ENCODE data around the gene TWIST2.

TWIST2 gene

DNA sequence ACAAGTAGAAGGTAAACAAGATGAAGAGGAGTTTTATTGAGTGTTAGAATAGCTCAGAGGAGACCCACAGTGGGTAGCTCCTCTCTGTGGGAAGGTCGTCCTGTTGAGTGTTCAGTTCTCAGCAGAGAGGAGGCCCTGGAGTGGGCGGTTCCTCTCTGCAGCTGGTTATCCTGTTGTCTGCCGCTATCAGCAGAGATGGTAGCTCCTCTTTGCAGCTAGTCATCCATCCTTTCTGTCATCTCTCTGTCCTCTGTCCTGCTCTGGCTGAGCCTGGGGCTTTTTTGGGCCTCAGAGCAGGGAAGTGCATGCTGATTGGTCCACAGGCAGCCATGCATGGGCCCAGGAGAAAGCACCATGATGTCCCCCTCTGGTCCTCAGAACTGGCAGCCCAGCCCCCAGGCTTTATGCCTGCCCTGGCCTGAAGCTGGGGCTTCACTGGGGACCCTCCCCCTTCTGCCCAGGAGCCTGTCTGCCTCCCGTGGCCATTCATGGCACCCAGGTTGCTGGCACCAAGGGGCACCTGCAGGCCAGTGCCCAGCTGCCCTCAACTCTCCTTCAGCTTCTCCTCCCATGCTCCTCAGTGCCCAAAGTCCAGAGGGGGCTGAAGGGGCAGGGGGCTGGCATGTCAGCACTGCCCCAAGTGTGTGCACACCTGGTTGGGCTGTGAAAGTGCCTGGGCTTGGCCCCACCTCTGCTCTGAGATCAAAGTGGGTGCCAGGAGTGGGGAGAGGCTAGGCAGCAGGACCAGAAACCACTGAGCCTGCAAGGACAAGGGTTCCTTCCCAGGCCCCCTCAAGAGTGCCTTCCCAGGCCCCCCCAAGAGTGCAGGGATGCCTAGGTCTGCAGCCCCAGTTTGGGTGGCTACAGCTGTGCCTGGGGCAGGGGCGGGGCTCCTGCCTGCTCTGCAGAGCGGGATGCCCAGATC is 98.7 kb downstream of the TWIST2 start:
- Mint-ChIP-seq H3K27ac (no peak overlapping the region), H3K4me1 (peaks cover 22% of the 10 kb centered on the region), H3K9me3 (no peaks in the 10 kb centered on the region), H3K27me3 (ENCODE audit: low read depth, poor library complexity) (peaks cover 12% of the 10 kb centered on the region), H3K4me3 (no peak overlapping the region), H3K36me3 (ENCODE audit: low read depth) (no peaks in the 10 kb centered on the region)
- TF ChIP-seq CTCF (IDR thresholded peaks at IDR 0.05): no peak
- no peak for DNase-seq

- DNase-seq: no peak
- Mint-ChIP-seq H3K4me3 (no peak overlapping the region), H3K27ac (no peak overlapping the region), H3K9me3 (no peaks in the 10 kb centered on the region), H3K36me3 (ENCODE audit: low read depth) (no peaks in the 10 kb centered on the region), H3K4me1 (peaks cover 22% of the 10 kb centered on the region), H3K27me3 (ENCODE audit: low read depth, poor library complexity) (peaks cover 12% of the 10 kb centered on the region)
- no peak for TF ChIP-seq CTCF (IDR thresholded peaks at IDR 0.05)
These were observed 99.4 kb downstream of the TWIST2 start for GRCh38 chr2:238947243-238947760.

GRCh38 chr2:238947920-238948710 is 100.2 kb downstream of the TWIST2 start:
- no peak for TF ChIP-seq CTCF (IDR thresholded peaks at IDR 0.05)
- no peaks in the 10 kb centered on the region for H3K9me3 Mint-ChIP-seq
- H3K27ac Mint-ChIP-seq: no peak overlapping the region
- H3K27me3 Mint-ChIP-seq (ENCODE audit: low read depth, poor library complexity): peaks cover 10% of the 10 kb centered on the region
- DNase-seq: no peak
- no peaks in the 10 kb centered on the region for H3K36me3 Mint-ChIP-seq (ENCODE audit: low read depth)
- peaks cover 22% of the 10 kb centered on the region for H3K4me1 Mint-ChIP-seq
- H3K4me3 Mint-ChIP-seq: no peak overlapping the region

DNA sequence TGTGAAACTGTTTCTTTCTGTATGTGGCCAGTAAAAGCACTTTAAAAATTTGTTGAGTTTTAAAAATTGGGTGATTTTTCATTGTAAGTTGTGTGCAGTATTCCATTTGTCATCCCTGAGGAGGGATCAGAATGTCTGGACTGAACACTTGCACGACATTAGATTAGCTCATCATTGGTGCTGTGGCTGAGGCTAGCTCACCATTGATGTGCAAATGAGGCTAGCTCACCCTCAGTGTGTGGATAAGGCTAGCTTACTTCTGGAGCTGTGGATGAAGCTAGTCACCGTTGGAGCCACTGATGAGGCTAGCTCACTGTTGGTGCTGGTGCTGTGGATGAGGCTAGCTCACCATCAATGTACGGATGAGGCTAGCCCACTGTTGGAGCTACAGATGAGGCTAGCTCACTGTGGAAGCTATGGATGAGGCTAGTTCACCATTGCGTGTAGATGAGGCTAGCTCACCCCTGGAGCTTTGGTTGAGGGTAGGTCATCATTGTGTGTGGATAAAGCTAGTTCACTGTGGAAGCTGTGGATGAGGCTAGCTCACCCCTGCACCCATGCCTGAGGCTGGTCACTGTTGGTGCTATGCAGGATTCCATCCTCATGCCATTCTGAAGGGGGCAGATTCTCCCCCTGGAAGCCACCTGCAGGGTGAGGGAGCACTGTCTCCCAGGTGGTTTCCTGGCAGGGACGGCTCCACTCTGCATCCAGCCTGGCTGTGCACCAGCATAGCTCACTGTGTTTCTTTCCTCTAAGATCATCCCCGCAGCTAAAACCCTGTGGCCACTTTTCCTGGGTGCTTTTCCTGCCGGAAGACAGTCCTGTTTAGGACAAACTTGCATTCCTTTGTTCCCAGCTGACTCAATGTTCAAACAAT is 101.1 kb downstream of the TWIST2 start:
- H3K27me3 Mint-ChIP-seq (ENCODE audit: low read depth, poor library complexity): peaks cover 8% of the 10 kb centered on the region
- H3K9me3 Mint-ChIP-seq: no peaks in the 10 kb centered on the region
- no peak for DNase-seq
- H3K4me1 Mint-ChIP-seq: peaks cover 17% of the 10 kb centered on the region
- H3K36me3 Mint-ChIP-seq (ENCODE audit: low read depth): no peaks in the 10 kb centered on the region
- TF ChIP-seq CTCF (IDR thresholded peaks at IDR 0.05): no peak
- H3K4me3 Mint-ChIP-seq: no peak overlapping the region
- no peak overlapping the region for H3K27ac Mint-ChIP-seq

GRCh38 chr2:238949710-238950345 is 101.9 kb downstream of the TWIST2 start:
- Mint-ChIP-seq H3K27me3 (ENCODE audit: low read depth, poor library complexity) (peaks cover 8% of the 10 kb centered on the region), H3K27ac (no peak overlapping the region), H3K9me3 (no peaks in the 10 kb centered on the region), H3K4me1 (peaks cover 20% of the 10 kb centered on the region), H3K4me3 (no peak overlapping the region), H3K36me3 (ENCODE audit: low read depth) (no peaks in the 10 kb centered on the region)
- no peak for TF ChIP-seq CTCF (IDR thresholded peaks at IDR 0.05)
- no peak for DNase-seq
